Thoracic aorta (tissue), 2 donors: ENCODE measurements around the gene PDLIM5. TPM values are rescaled to one million over a fixed set of nuclear protein-coding genes. Genes with fewer than 3 reads are reported as not detected.

Experiments
- ATAC-seq: fragments of 150-250 bp; one replicate; pipeline ENCODE4 v1.8.0; 2017; ENCODE audit warnings: low read depth; ENCODE audit not compliant: insufficient number of reproducible peaks, low FRiP score
- DNase-seq: peaks from one replicate; pipeline ENCODE4 v3.0.0-alpha.2; 2020; ENCODE audit warnings: low spot score
- H3K27ac ChIP-seq, 2 donors: fragments of 200-600 bp; sonication (generic); 1 replicate in 1 of 2; 2 replicates in 1 of 2; pipeline ENCODE4 v1.5.1; 2016; ENCODE audit warnings: mild to moderate bottlenecking in 2 of 2, moderate library complexity in 2 of 2
- H3K27me3 ChIP-seq: fragments of 200-600 bp; sonication (generic); replicated peaks from 2 replicates; pipeline ENCODE4 v1.6.0; 2016; ENCODE audit warnings: mild to moderate bottlenecking; ENCODE audit not compliant: insufficient read depth
- H3K36me3 ChIP-seq: fragments of 200-600 bp; sonication (generic); one replicate; pipeline ENCODE4 v1.5.1; 2016
- H3K4me1 ChIP-seq, 2 donors: fragments of 200-600 bp; sonication (generic); 1 replicate in 1 of 2; 2 replicates in 1 of 2; pipeline versions ENCODE4 v1.5.1 to v1.6.0; 2016; ENCODE audit warnings: low read depth in 2 of 2, mild to moderate bottlenecking in 1 of 2; ENCODE audit not compliant: control insufficient read depth in 1 of 2
- H3K4me3 ChIP-seq: fragments of 200-600 bp; sonication (generic); 2 replicates; pipeline ENCODE4 v1.5.1; 2016; ENCODE audit warnings: mild to moderate bottlenecking
- H3K9me3 ChIP-seq: fragments of 200-600 bp; sonication (generic); 2 replicates; pipeline ENCODE4 v1.5.1; 2016
- total RNA-seq, 2 donors: library from RNA; depleted of rRNA; stranded (reverse); fragments of >200 nt; gene quantifications; one replicate each; pipeline versions ENCODE4 v1.1.0 to v1.2.3, GENCODE V29; 2016
- TF ChIP-seq, protein P1 (sequence below): fragments of 200-600 bp; sonication (generic); IDR thresholded peaks from one replicate; pipeline ENCODE4 v1.5.1; 2019; ENCODE audit warnings: antibody characterized with exemption

The PDLIM5 gene
- total RNA-seq, 2 donors from 2014 or later: 275 to 328 TPM

DNA sequence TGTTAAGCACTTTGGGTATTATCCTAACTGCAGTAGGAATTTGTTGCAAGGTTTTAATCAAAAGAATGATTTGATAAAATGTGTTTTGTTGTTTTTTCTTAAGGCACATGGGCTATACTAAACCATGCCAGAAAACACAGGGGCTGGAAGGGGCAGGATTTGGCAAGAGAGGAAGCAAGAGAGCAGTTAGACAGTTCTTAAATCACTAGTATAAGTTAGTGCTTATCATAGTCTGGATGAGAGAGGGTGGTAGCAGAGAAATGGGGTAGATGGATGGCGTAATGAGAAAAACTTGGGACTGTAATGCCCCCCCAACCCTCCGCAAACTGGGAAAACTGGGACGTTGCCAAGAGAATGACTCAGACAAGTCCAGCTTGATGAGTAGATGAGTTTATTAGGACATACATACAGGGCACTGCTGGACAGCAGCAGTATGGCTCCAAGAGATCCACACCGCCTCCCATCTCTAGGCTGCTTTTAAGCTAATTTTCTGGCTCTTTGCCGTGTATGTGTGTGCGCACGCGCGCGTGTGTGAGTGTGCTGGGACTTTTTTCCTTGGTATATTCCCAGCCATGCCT lies 151.5 kb downstream of the PDLIM5 start:
- DNase-seq (peak; percentile 13), ATAC-seq (no peak)
- TF ChIP-seq, protein P1, sequence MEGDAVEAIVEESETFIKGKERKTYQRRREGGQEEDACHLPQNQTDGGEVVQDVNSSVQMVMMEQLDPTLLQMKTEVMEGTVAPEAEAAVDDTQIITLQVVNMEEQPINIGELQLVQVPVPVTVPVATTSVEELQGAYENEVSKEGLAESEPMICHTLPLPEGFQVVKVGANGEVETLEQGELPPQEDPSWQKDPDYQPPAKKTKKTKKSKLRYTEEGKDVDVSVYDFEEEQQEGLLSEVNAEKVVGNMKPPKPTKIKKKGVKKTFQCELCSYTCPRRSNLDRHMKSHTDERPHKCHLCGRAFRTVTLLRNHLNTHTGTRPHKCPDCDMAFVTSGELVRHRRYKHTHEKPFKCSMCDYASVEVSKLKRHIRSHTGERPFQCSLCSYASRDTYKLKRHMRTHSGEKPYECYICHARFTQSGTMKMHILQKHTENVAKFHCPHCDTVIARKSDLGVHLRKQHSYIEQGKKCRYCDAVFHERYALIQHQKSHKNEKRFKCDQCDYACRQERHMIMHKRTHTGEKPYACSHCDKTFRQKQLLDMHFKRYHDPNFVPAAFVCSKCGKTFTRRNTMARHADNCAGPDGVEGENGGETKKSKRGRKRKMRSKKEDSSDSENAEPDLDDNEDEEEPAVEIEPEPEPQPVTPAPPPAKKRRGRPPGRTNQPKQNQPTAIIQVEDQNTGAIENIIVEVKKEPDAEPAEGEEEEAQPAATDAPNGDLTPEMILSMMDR: no peak
- no peak overlapping the region for H3K4me3 ChIP-seq
- H3K27ac ChIP-seq: peak overlapping the region; percentile 3 to 33
- H3K4me1 ChIP-seq: peaks cover 16 to 45% of the 10 kb centered on the region in 2 donors
- no peaks in the 10 kb centered on the region for H3K36me3 ChIP-seq
- H3K9me3 ChIP-seq: no peaks in the 10 kb centered on the region
- H3K27me3 ChIP-seq: no peaks in the 10 kb centered on the region

- Histone ChIP-seq H3K9me3 (no peaks in the 10 kb centered on the region), H3K4me1 (peaks cover 17 to 45% of the 10 kb centered on the region in 2 donors), H3K27ac (no peak overlapping the region), H3K36me3 (no peaks in the 10 kb centered on the region), H3K27me3 (no peaks in the 10 kb centered on the region), H3K4me3 (no peak overlapping the region)
- TF ChIP-seq, protein P1: no peak
- no peak for ATAC-seq
- DNase-seq: no peak
Measured at GRCh38 chr4:94605241-94605805, 153.6 kb downstream of the PDLIM5 start.

DNA sequence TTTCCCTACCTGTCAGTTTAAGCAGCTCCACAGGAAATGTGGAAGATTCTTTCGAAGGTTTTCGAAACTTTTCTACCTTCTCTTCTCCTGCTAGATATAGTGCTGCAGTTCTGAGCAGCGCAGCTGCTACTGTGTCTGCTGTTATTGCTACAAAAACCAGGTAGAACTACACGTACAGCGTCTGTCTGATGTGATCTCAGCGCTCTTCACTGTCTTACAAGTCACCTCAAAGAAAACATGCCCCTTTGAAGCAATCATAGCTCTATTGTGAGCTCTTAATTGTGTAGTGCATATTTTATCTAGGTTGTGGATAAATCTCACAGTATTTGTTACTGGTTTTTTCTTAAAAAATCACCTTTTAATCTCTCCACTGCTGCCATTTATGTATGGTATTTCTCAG lies 158.4 kb downstream of the PDLIM5 start:
- TF ChIP-seq, protein P1: no peak
- Histone ChIP-seq H3K27me3 (no peaks in the 10 kb centered on the region), H3K9me3 (no peaks in the 10 kb centered on the region), H3K4me1 (peaks cover 29 to 31% of the 10 kb centered on the region in 2 donors), H3K4me3 (no peak overlapping the region), H3K27ac (no peak overlapping the region), H3K36me3 (no peaks in the 10 kb centered on the region)
- ATAC-seq (no peak), DNase-seq (no peak)

DNA sequence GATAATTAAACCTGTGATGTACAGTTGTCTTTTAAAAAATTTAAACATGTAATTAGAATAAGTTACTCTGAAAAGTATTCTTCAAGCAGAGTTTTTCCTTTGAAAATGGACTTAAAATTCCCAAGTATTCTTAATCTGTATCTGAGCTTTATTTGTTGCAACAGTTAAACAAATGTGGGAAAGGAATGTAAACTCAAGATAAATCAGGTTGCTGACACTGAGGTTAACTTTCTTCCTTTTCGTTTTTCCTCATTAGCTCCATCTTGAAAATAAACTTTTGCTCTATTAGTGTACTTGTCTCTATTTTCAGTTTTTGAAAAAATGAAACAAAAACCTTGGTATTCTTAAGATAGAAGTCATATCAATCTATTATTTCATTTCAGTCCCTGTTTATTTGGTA lies 161.5 kb downstream of the PDLIM5 start:
- Histone ChIP-seq H3K27ac (no peak overlapping the region), H3K9me3 (no peaks in the 10 kb centered on the region), H3K4me1 (peaks cover 24 to 35% of the 10 kb centered on the region in 2 donors), H3K36me3 (no peaks in the 10 kb centered on the region), H3K27me3 (no peaks in the 10 kb centered on the region), H3K4me3 (no peak overlapping the region)
- DNase-seq (no peak), ATAC-seq (no peak)
- TF ChIP-seq, protein P1: no peak

GRCh38 chr4:94615451-94615850 lies 163.7 kb downstream of the PDLIM5 start:
- Histone ChIP-seq H3K4me1 (peaks cover 24 to 33% of the 10 kb centered on the region in 2 donors), H3K27ac (no peak overlapping the region), H3K4me3 (no peak overlapping the region), H3K27me3 (no peaks in the 10 kb centered on the region), H3K36me3 (peaks cover 14% of the 10 kb centered on the region), H3K9me3 (no peaks in the 10 kb centered on the region)
- TF ChIP-seq, protein P1: no peak
- DNase-seq (no peak), ATAC-seq (no peak)
